ENCODE results near the gene CCT6B.
"Not testable (repeated sequence)": the region's sequence is repeated elsewhere in the genome, so short reads cannot be mapped to it uniquely, and the experiment has no call there.

The CCT6B gene

DNA sequence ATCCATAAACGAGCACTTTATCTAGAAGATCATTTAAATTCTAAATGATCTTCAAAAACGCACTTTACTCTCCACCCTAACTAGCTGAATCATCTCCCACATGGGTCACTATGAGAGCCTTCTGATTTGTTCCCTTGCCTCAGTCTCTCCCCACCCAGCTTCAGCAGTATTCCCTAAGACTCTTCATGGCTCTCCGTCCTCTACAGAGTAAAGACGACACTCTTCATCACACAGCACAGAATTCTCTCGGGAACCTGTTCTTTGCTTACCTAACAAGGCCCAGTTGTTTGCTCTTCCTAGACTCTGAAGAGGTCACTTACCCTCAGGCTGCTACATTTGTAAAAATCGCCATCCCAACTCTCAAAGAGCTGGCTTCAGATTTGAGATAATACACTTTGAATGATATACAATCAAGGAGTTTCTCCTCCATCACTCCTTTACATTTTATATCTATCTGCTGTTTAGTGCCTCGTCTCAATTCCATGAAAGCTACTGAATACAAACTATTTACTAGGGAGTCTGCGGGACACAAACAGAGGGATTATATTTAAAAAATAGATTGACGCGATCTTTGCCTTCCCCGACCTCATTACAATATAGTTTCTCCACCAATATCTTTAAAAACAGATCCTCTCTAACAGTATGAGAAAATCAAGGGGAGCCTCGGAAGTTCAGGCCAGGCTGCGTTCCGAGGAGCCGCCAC lies 18.5 kb upstream of the CCT6B start:
- no peak for DNase-seq (ENCODE audit: low read depth)

DNA sequence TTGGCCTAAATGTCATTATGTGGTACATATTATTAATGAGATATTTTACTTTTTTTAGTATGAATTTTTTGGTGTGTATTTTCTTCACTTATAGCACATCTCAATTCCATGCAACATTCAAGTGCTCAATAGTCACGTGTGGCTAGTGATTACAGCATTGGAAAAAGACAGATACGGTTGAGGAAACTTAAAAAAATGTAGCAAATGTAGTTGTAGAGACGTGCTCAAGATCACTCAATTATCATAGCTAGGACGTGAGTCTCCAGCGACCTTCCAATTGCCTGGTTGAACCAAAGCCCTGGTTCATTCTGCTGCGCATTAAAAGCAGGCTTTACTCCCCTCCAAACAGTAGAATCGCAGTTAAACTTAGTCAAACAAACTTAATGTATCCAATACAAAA lies 17.9 kb upstream of the CCT6B start:
- DNase-seq (ENCODE audit: low read depth): no peak

GRCh38 chr17:34974794-34975785 lies 13.8 kb upstream of the CCT6B start:
- no peak for DNase-seq (ENCODE audit: low read depth)

DNA sequence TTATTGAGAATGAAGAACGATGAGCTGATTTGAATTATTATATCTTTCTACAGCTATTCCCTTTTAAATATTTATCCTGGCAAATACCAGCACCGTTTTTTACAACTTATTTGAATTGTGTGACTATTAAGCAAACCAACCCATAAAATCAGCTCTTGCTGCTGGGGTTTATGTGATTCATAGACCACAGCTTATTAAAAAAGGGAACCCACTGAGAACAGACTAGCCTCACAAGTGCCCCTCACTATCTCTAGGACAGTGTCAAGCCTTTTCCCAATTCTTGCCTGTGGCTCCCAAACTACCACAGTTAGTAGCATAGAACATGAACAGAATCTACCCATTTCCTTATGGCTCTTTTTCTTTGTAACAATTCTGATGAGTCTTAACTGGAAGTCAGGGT lies 12.9 kb upstream of the CCT6B start:
- DNase-seq (ENCODE audit: low read depth): no peak

- DNase-seq (ENCODE audit: low read depth): no peak
These were observed 2.8 kb downstream of the CCT6B start for GRCh38 chr17:34958438-34958837.

GRCh38 chr17:34950780-34951179 lies 10.5 kb downstream of the CCT6B start:
- not testable (repeated sequence) for DNase-seq (ENCODE audit: low read depth)

DNA sequence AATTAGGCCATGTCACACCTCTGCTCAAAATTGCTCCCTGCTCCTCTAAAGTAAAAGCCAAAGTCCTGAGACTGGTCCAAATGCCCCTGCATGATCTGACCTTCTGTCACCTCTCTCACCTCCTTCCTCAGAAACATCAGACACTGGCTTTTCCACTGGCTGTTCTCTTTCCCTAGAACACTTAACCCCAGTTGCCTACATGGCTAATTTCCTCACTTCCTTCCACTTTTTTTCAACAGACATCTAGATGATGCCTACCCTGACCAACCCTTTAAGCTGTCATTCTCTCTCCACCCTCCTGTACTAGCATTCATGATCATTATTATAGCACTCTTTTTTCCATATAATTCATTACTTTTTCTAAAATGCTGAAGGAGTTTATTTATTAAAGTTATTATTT lies 31.0 kb downstream of the CCT6B start:
- DNase-seq (ENCODE audit: low read depth): no peak

DNA sequence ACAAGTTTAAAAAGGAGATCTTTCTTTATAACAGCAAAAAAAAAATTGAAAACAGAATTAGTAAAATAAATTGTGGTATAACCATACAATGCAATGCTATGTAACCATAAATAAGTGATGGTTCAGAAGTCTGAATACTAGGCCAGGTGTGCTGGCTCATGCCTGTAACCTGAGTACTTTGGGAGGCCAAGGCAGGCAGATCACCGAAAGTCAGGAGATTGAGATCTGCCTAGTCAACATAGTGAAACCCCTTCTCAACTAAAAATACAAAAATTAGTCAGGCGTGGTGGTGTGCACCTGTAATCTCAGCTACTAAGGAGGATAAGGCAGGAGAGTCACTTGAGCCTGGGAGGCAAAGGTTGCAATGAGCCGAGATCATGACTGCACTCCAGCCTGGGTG lies 34.6 kb downstream of the CCT6B start:
- no peak for DNase-seq (ENCODE audit: low read depth)

- no peak for DNase-seq (ENCODE audit: low read depth)
These were observed 40.6 kb downstream of the CCT6B start for GRCh38 chr17:34920676-34921075.

- DNase-seq (ENCODE audit: low read depth): no peak
These were observed 43.9 kb downstream of the CCT6B start for GRCh38 chr17:34917381-34917780.

DNA sequence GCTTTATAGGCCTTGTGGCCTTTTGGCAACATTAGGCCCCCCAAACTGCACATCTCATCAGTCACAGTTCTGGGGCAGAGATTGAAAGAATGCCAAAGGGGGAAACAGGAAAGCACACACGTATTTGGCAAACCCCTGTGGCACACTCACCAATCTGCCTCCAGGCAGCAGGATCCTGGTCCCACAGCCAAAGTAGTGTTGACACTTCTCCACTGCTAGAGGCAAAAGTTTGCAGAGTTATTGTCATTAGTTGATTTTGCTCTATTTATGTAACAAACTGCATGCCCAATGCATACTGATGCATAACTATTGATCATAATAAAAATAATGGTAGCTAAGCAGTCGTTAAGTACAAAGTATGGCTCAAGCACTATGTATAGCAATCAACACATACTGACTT lies 45.1 kb downstream of the CCT6B start:
- no peak for DNase-seq (ENCODE audit: low read depth)

GRCh38 chr17:34913001-34913400 lies 48.3 kb downstream of the CCT6B start:
- DNase-seq (ENCODE audit: low read depth): no peak

DNA sequence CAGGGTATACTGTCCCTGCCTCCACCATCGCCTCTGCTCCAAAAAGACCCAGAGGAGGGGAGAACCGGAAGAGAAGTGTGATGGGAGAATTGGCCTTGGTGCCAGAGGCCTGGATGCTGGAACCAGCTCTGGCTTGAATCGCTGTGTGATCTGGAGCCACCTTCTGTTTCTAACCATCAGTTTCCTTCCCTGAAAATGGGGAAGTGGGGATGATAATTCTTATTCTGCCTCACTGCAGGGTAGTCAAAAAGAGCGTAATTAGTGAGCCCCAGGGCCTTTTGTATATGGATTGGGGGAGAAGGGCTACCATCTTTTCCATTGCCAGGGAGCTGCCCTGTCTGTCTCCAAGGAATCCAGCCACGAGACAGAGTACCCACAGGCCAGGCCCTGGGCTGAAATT lies 52.2 kb downstream of the CCT6B start:
- no peak for DNase-seq (ENCODE audit: low read depth)

GRCh38 chr17:34902831-34903547 lies 58.3 kb downstream of the CCT6B start:
- DNase-seq (ENCODE audit: low read depth): no peak

DNA sequence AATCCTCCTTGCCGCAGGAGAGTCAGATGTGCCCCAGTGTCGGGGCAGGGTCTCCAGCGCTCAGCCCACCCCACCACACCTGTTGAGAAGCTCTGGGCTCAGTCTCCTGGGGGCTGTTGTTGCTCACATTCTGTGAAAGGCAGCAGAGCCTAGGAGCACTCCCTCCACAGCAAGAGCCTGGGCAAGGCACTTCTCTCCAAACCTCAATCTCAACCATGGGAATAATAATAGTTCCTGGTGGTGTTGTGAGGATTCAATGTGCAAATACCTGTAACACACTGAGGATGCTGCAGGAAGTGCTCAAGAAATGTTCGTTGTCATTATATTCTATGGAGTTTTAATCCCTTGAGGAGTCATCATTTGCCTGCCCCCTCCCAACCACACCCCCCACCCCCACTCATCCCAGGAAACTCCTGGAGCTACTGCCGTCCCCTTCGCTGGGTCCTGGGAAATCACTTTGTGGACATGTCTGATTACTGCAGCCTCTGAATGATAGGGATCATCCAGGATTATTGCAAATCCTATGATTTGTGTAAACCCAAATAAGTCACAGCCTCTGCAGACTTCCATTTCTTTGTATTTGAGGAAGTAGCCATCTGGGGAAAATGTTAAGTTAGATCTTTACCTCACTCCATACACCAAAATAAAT lies 61.5 kb downstream of the CCT6B start:
- DNase-seq (ENCODE audit: low read depth): no peak

DNA sequence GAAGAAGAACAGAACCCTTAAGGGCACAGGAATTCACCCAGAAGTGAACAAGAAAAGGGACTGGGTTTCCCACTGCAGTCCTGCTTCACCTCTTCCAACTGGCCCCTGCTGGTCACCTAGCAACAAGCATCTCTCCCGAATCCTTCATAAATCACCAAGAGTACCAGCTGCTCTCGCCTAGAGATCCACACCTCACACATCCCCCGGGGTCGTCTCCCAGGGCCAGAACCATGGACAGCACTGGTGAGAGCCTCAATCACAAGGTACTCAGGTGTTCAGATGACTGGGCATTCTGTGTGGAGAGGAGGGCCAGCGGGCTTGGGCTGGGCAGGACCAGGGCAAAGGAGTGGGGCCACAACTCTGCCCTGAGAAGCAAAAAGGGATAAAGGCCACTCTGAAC lies 65.9 kb downstream of the CCT6B start:
- no peak for DNase-seq (ENCODE audit: low read depth)

- no peak for DNase-seq (ENCODE audit: low read depth)
These were observed 66.3 kb downstream of the CCT6B start for GRCh38 chr17:34894964-34895363.

- DNase-seq (ENCODE audit: low read depth): no peak
These were observed 68.6 kb downstream of the CCT6B start for GRCh38 chr17:34892461-34893249.

- no peak for DNase-seq (ENCODE audit: low read depth)
These were observed 74.4 kb downstream of the CCT6B start for GRCh38 chr17:34886831-34887230.

- DNase-seq (ENCODE audit: low read depth): no peak
These were observed 76.2 kb downstream of the CCT6B start for GRCh38 chr17:34885076-34885475.

DNA sequence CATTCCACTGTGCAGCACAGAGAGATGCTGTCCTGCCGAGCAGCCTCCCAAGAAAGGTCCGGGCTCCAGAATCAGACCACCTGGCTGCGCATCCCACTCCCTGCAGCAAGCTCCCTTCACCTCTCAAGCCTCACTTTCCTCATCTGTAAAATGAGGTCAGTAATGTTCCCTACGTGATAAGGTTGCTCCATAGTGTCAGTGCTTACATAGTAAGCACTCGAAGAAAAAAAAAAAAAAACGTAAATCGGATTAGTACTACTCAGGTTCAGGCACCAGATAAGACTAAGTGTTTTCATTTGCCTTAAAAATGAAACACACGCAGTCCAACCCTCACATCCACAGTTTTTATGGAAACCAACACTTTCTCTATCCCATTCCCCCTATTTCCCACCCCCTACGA lies 76.7 kb downstream of the CCT6B start:
- DNase-seq (ENCODE audit: low read depth): no peak

All from activated gamma-delta T cell treated with anti-CD3 and anti-CD28 coated beads, Interleukin-2, amount 50 U/mL, for 16 hours (primary cell).